Neural cell (in vitro differentiated cells): ENCODE measurements around the gene SLC22A23. TPM values are rescaled to one million over a fixed set of nuclear protein-coding genes. Genes with fewer than 3 reads are reported as not detected.

Experiments
- H2AFZ ChIP-seq: fragments of 200-600, 300-800 bp; sonication (generic), shearing (Covaris generic); 2 replicates; pipeline ENCODE4 v1.6.0; 2014; ENCODE audit warnings: low read depth, mild to moderate bottlenecking, antibody characterized with exemption, low read length, moderate library complexity
- H3F3A ChIP-seq: fragments of 200-600 bp; shearing (Covaris generic); 2 replicates; pipeline ENCODE4 v1.6.1; 2016; ENCODE audit warnings: mild to moderate bottlenecking, moderate library complexity, mixed read lengths, antibody characterized with exemption, low read length; ENCODE audit not compliant: insufficient read depth, poor library complexity, severe bottlenecking
- H3K27ac ChIP-seq: fragments of 200-600, 300-800 bp; sonication (generic), shearing (Covaris generic); 2 replicates; pipeline ENCODE4 v1.5.1; 2014; ENCODE audit warnings: mild to moderate bottlenecking, low read length, moderate library complexity
- H3K27me3 ChIP-seq: fragments of 300-800, 200-600 bp; sonication (generic), shearing (Covaris generic); 2 replicates; pipeline ENCODE4 v1.6.0; 2014; ENCODE audit warnings: mild to moderate bottlenecking, low read depth, low read length, moderate library complexity; ENCODE audit not compliant: insufficient read depth
- H3K36me3 ChIP-seq: fragments of 300-800, 200-600 bp; sonication (generic), shearing (Covaris generic); 2 replicates; pipeline ENCODE4 v1.5.1; 2014; ENCODE audit warnings: mild to moderate bottlenecking, antibody characterized with exemption, low read length, moderate library complexity; ENCODE audit not compliant: insufficient read depth
- H3K4me2 ChIP-seq: fragments of 300-800, 200-600 bp; sonication (generic), shearing (Covaris generic); 2 replicates; pipeline ENCODE4 v1.6.0; 2014; ENCODE audit warnings: mild to moderate bottlenecking, low read length
- H3K4me3 ChIP-seq: fragments of 300-800, 200-600 bp; sonication (generic), shearing (Covaris generic); 2 replicates; pipeline ENCODE4 v1.5.1; 2014; ENCODE audit warnings: mild to moderate bottlenecking, low read length, moderate library complexity
- H3K79me2 ChIP-seq: fragments of 200-600 bp; shearing (Covaris generic); replicated peaks from 2 replicates; pipeline ENCODE4 v1.6.0; 2014; ENCODE audit warnings: mild to moderate bottlenecking, low read length, moderate library complexity; ENCODE audit not compliant: insufficient read depth
- H3K9ac ChIP-seq: fragments of 300-800, 200-600 bp; sonication (generic), shearing (Covaris generic); 2 replicates; pipeline ENCODE4 v1.6.1; 2016; ENCODE audit warnings: mild to moderate bottlenecking, low read length, mixed read lengths
- H3K9me2 ChIP-seq: fragments of 200-600 bp; shearing (Covaris generic); 2 replicates; pipeline ENCODE4 v1.6.1; 2016; ENCODE audit warnings: mild to moderate bottlenecking, low read length, mixed read lengths; ENCODE audit not compliant: insufficient read depth
- H3K9me3 ChIP-seq: fragments of 200-600, 300-800 bp; sonication (generic), shearing (Covaris generic); 2 replicates; pipeline ENCODE4 v1.6.1; 2016; ENCODE audit warnings: mild to moderate bottlenecking, mixed run types, low read length, moderate library complexity, mixed read lengths
- H4K20me1 ChIP-seq: fragments of 200-600 bp; shearing (Covaris generic); 2 replicates; pipeline ENCODE4 v1.6.1; 2016; ENCODE audit warnings: mild to moderate bottlenecking, mixed run types; ENCODE audit not compliant: insufficient read depth
- CTCF ChIP-seq: fragments of 450-650 bp; IDR thresholded peaks from 2 replicates; pipeline ENCODE4 v1.5.1; 2014; ENCODE audit warnings: antibody characterized with exemption, mild to moderate bottlenecking, moderate library complexity; ENCODE audit not compliant: poor library complexity, severe bottlenecking
- EP300 ChIP-seq: fragments of 450-650 bp; conservative IDR thresholded peaks from 2 replicates; pipeline ENCODE4 v1.6.1; 2014; ENCODE audit warnings: antibody characterized with exemption, mild to moderate bottlenecking, moderate library complexity; ENCODE audit not compliant: poor library complexity, severe bottlenecking
- EZH2 ChIP-seq: fragments of 200-600, 300-800 bp; shearing (Covaris generic), sonication (generic); IDR thresholded peaks from 2 replicates; pipeline ENCODE4 v1.6.1; 2014; ENCODE audit warnings: antibody characterized with exemption, low read length, borderline replicate concordance, mild to moderate bottlenecking; ENCODE audit not compliant: insufficient read depth, poor library complexity, severe bottlenecking
- MXI1 ChIP-seq: fragments of 450-650 bp; conservative IDR thresholded peaks from 2 replicates; pipeline ENCODE4 v1.6.1; 2014; ENCODE audit warnings: antibody characterized with exemption, mild to moderate bottlenecking; ENCODE audit not compliant: poor library complexity, severe bottlenecking
- POLR2AphosphoS5 ChIP-seq: IDR thresholded peaks from 2 replicates; pipeline ENCODE4 v1.6.1; 2012
- RAD21 ChIP-seq: fragments of 450-650 bp; conservative IDR thresholded peaks from 2 replicates; pipeline ENCODE4 v1.6.1; 2014; ENCODE audit warnings: antibody characterized with exemption, mild to moderate bottlenecking, moderate library complexity
- REST ChIP-seq: IDR thresholded peaks from 2 replicates; pipeline ENCODE4 v1.6.1; 2012; ENCODE audit warnings: borderline replicate concordance
- SMC3 ChIP-seq: fragments of 450-650 bp; conservative IDR thresholded peaks from 2 replicates; pipeline ENCODE4 v1.6.1; 2014; ENCODE audit warnings: antibody characterized with exemption, mild to moderate bottlenecking, moderate library complexity; ENCODE audit not compliant: poor library complexity
- TAF1 ChIP-seq: IDR thresholded peaks from 2 replicates; pipeline ENCODE4 v1.6.1; 2012; ENCODE audit warnings: low read depth
- polyA plus RNA-seq: library from polyadenylated mRNA; depleted of rRNA; stranded (reverse); fragments of >200 nt; gene quantifications from 2 replicates; pipeline ENCODE4 v1.2.3, GENCODE V29; 2014

Gene SLC22A23
- polyA plus RNA-seq, 1 donor from 2014 or later, result 8.8 TPM

GRCh38 chr6:3443221-3443515 is 13.7 kb downstream of the SLC22A23 start:
- Histone ChIP-seq H3K9me3 (no peaks in the 10 kb centered on the region), H2AFZ (no peak overlapping the region), H3K4me2 (no peak overlapping the region), H3K79me2 (no peaks in the 10 kb centered on the region), H3K9ac (no peak overlapping the region), H3K36me3 (no peaks in the 10 kb centered on the region), H3K9me2 (no peaks in the 10 kb centered on the region), H3K27me3 (no peaks in the 10 kb centered on the region), H3K4me3 (no peak overlapping the region), H3K27ac (no peak overlapping the region), H4K20me1 (no peaks in the 10 kb centered on the region), H3F3A (no peaks in the 10 kb centered on the region)
- TF ChIP-seq EZH2, result no peak
- no peak for TF ChIP-seq CTCF
- no peak for TF ChIP-seq RAD21
- TF ChIP-seq REST, result no peak

GRCh38 chr6:3442431-3443220 is 14.2 kb downstream of the SLC22A23 start:
- Histone ChIP-seq H3K9ac (no peak overlapping the region), H2AFZ (no peak overlapping the region), H3K4me3 (no peak overlapping the region), H3K27ac (no peak overlapping the region), H3K9me3 (no peaks in the 10 kb centered on the region), H3K9me2 (no peaks in the 10 kb centered on the region), H3F3A (no peaks in the 10 kb centered on the region), H3K36me3 (no peaks in the 10 kb centered on the region), H3K4me2 (no peak overlapping the region), H3K27me3 (no peaks in the 10 kb centered on the region), H3K79me2 (no peaks in the 10 kb centered on the region), H4K20me1 (no peaks in the 10 kb centered on the region)
- TF ChIP-seq EZH2 (no peak), EP300 (no peak), CTCF (no peak), TAF1 (no peak), MXI1 (no peak), POLR2AphosphoS5 (no peak), SMC3 (no peak), RAD21 (no peak), REST (no peak)
